Endometrial microvascular endothelial cells (primary cell): ENCODE measurements around the gene ADGRF4. TPM values are rescaled to one million over a fixed set of nuclear protein-coding genes. Genes with fewer than 3 reads are reported as not detected.

ENCODE experiments used
- in situ Hi-C: cut with HindIII; loops from 2 replicates; pipeline ENCODE4 v1.10.0; 2017; ENCODE audit warnings: low sequenced_read_pairs, low pct_unique_long_range_greater_than_20kb; ENCODE audit errors: inconsistent ontology term
- total RNA-seq: library from RNA; depleted of rRNA; stranded (reverse); fragments of >200 nt; gene quantifications from one replicate; pipeline ENCODE4 v1.2.3, GENCODE V29; 2015; ENCODE audit errors: inconsistent ontology term

Gene ADGRF4
- total RNA-seq, 1 donor from 2014 or later, result not detected

GRCh38 chr6:47680051-47680450 is 18.3 kb upstream of the ADGRF4 start:
- in situ Hi-C loops, result no loop called here

GRCh38 chr6:47680724-47681123 is 17.7 kb upstream of the ADGRF4 start:
- in situ Hi-C loops, result no loop called here

GRCh38 chr6:47681201-47681990 is 17.0 kb upstream of the ADGRF4 start:
- in situ Hi-C loops, result no loop called here

GRCh38 chr6:47686411-47686810 is 12.0 kb upstream of the ADGRF4 start:
- in situ Hi-C loops, result no loop called here

GRCh38 chr6:47687432-47687831 is 10.9 kb upstream of the ADGRF4 start:
- in situ Hi-C loops, result no loop called here

GRCh38 chr6:47690214-47690613 is 8.2 kb upstream of the ADGRF4 start:
- in situ Hi-C loops, result no loop called here

- in situ Hi-C loops, result no loop called here
Measured at GRCh38 chr6:47690791-47691190, 7.6 kb upstream of the ADGRF4 start.

GRCh38 chr6:47697925-47698324 is 455 bp upstream of the ADGRF4 start:
- in situ Hi-C loops, result no loop called here

- in situ Hi-C loops, result no loop called here
Measured at GRCh38 chr6:47700053-47700452, 1.7 kb downstream of the ADGRF4 start.

GRCh38 chr6:47700596-47700995 is 2.2 kb downstream of the ADGRF4 start:
- in situ Hi-C loops, result no loop called here

- in situ Hi-C loops, result no loop called here
Measured at GRCh38 chr6:47701363-47701762, 3.0 kb downstream of the ADGRF4 start.

- in situ Hi-C loops, result no loop called here
Measured at GRCh38 chr6:47709160-47709559, 10.8 kb downstream of the ADGRF4 start.

- in situ Hi-C loops, result no loop called here
Measured at GRCh38 chr6:47710295-47710694, 11.9 kb downstream of the ADGRF4 start.

GRCh38 chr6:47713200-47713599 is 14.8 kb downstream of the ADGRF4 start:
- in situ Hi-C loops, result no loop called here

GRCh38 chr6:47714802-47715201 is 16.4 kb downstream of the ADGRF4 start:
- in situ Hi-C loops, result no loop called here

- in situ Hi-C loops, result no loop called here
Measured at GRCh38 chr6:47715782-47716181, 17.4 kb downstream of the ADGRF4 start.

GRCh38 chr6:47716207-47716606 is 17.8 kb downstream of the ADGRF4 start:
- in situ Hi-C loops, result no loop called here

- in situ Hi-C loops, result no loop called here
Measured at GRCh38 chr6:47718571-47718970, 20.2 kb downstream of the ADGRF4 start.

- in situ Hi-C loops, result no loop called here
Measured at GRCh38 chr6:47721189-47721588, 22.8 kb downstream of the ADGRF4 start.

- in situ Hi-C loops, result no loop called here
Measured at GRCh38 chr6:47722194-47722593, 23.8 kb downstream of the ADGRF4 start.

- in situ Hi-C loops, result no loop called here
Measured at GRCh38 chr6:47724300-47724699, 25.9 kb downstream of the ADGRF4 start.
